OCI-LY3 (cell line): ENCODE results near the gene WNT2.

ENCODE experiments used
- CTCF ChIP-seq: fragments of 200-600, 300-600 bp; sonication (generic); IDR thresholded peaks from 2 replicates; pipeline ENCODE4 v1.5.1; 2014; ENCODE audit warnings: antibody characterized with exemption, low read length, low read depth
- EZH2phosphoT487 ChIP-seq: fragments of 200-600 bp; shearing (Covaris generic); IDR thresholded peaks from 2 replicates; pipeline ENCODE4 v1.6.1; 2018; ENCODE audit warnings: antibody characterized with exemption, mixed run types, low read depth

GRCh38 chr7:117282239-117282812, 40.5 kb downstream of the WNT2 start:
- TF ChIP-seq CTCF = no peak
- TF ChIP-seq EZH2phosphoT487 = no peak
